ENCODE data around the gene ITGAL.

The ITGAL gene

GRCh38 chr16:30434852-30435251 is 37.7 kb upstream of the ITGAL start:
- Histone ChIP-seq H3K27ac (no peak overlapping the region), H3K4me3 (ENCODE audit: low read depth, low read length) (no peak overlapping the region), H3K27me3 (replicated peaks) (no peaks in the 10 kb centered on the region), H3K36me3 (replicated peaks) (no peaks in the 10 kb centered on the region)
- DNase-seq = no peak
- TF ChIP-seq, protein P1, sequence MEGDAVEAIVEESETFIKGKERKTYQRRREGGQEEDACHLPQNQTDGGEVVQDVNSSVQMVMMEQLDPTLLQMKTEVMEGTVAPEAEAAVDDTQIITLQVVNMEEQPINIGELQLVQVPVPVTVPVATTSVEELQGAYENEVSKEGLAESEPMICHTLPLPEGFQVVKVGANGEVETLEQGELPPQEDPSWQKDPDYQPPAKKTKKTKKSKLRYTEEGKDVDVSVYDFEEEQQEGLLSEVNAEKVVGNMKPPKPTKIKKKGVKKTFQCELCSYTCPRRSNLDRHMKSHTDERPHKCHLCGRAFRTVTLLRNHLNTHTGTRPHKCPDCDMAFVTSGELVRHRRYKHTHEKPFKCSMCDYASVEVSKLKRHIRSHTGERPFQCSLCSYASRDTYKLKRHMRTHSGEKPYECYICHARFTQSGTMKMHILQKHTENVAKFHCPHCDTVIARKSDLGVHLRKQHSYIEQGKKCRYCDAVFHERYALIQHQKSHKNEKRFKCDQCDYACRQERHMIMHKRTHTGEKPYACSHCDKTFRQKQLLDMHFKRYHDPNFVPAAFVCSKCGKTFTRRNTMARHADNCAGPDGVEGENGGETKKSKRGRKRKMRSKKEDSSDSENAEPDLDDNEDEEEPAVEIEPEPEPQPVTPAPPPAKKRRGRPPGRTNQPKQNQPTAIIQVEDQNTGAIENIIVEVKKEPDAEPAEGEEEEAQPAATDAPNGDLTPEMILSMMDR (IDR thresholded peaks at IDR 0.05; ENCODE audit: low read depth, low read length, missing control alignments) = no peak
- in situ Hi-C loops (cut with HindIII; ENCODE audit: low pct_ligation_motif_present, low sequenced_read_pairs) = loop anchor here (25.0 kb wide), 1 partner anchor 177 kb away; the partner anchor contains the start of gene ZNF689

DNA sequence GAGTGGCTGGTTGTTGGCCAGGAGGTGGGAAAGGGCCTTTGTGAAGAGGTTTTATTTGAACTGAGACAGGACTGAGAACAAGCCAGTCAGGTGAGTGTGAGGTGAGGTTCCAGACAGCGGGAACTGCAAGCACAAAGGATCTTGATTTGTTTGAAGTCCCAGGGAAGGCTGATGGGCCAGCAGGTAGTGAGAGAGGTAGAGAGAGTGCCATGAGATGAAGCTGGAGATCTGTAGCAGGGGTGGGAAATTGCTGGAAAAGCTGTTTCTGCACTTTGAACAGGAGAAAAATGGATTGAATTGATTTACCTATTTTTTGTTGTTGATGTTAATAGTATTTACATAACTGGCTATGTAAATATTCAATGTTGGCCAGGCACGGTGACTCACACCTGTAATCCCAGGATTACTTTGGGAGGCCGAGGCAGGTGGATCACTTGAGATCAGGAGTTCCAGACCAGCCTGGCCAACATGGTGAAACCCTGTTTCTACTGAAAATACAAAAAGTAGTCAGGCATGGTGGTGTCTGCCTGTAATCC is 35.0 kb upstream of the ITGAL start:
- Histone ChIP-seq H3K36me3 (replicated peaks) (no peaks in the 10 kb centered on the region), H3K27ac (no peak overlapping the region), H3K4me3 (ENCODE audit: low read depth, low read length) (no peak overlapping the region), H3K27me3 (replicated peaks) (no peaks in the 10 kb centered on the region)
- in situ Hi-C loops (cut with HindIII; ENCODE audit: low pct_ligation_motif_present, low sequenced_read_pairs) = loop anchor here (25.0 kb wide), 1 partner anchor 175 kb away; the partner anchor contains the start of gene ZNF689
- TF ChIP-seq, protein P1 (IDR thresholded peaks at IDR 0.05; ENCODE audit: low read depth, low read length, missing control alignments) = no peak
- DNase-seq = no peak

DNA sequence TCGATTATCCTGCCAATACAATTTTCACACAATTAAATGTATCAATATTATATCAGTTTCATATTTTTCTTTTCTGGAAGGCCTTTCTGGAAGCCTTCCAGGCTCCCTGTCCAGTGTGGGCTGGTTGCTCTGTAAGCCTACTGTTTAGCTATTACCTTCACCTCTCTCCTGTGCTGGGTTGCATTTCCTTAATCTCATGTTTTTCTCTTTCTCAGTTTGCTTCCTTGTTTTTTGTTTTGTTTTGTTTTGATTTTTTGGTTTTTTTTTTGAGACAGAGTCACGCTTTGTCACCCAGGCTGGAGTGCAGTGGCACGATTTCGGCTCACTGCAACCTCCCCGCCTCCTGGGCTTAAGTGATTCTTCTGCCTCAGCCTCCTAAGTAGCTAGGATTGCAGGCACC is 33.7 kb upstream of the ITGAL start:
- Histone ChIP-seq H3K27me3 (replicated peaks) (no peaks in the 10 kb centered on the region), H3K27ac (no peak overlapping the region), H3K36me3 (replicated peaks) (no peaks in the 10 kb centered on the region), H3K4me3 (ENCODE audit: low read depth, low read length) (no peak overlapping the region)
- DNase-seq = no peak
- TF ChIP-seq, protein P1 (IDR thresholded peaks at IDR 0.05; ENCODE audit: low read depth, low read length, missing control alignments) = no peak
- in situ Hi-C loops (cut with HindIII; ENCODE audit: low pct_ligation_motif_present, low sequenced_read_pairs) = loop anchor here (25.0 kb wide), 1 partner anchor 173 kb away; the partner anchor contains the start of gene ZNF689

- H3K27ac ChIP-seq = no peak overlapping the region
- H3K27me3 ChIP-seq (replicated peaks) = no peaks in the 10 kb centered on the region
- TF ChIP-seq, protein P1 (IDR thresholded peaks at IDR 0.05; ENCODE audit: low read depth, low read length, missing control alignments) = no peak
- H3K4me3 ChIP-seq (ENCODE audit: low read depth, low read length) = no peak overlapping the region
- DNase-seq = no peak
- in situ Hi-C loops (cut with HindIII; ENCODE audit: low pct_ligation_motif_present, low sequenced_read_pairs) = loop anchor here (25.0 kb wide), 1 partner anchor 172 kb away; the partner anchor contains the start of gene ZNF689
- no peaks in the 10 kb centered on the region for H3K36me3 ChIP-seq (replicated peaks)
These were observed 32.7 kb upstream of the ITGAL start for GRCh38 chr16:30439720-30440348.

- Histone ChIP-seq H3K27ac (no peak overlapping the region), H3K36me3 (replicated peaks) (no peaks in the 10 kb centered on the region), H3K27me3 (replicated peaks) (no peaks in the 10 kb centered on the region), H3K4me3 (ENCODE audit: low read depth, low read length) (no peak overlapping the region)
- TF ChIP-seq, protein P1 (IDR thresholded peaks at IDR 0.05; ENCODE audit: low read depth, low read length, missing control alignments) = no peak
- DNase-seq = no peak
- in situ Hi-C loops (cut with HindIII; ENCODE audit: low pct_ligation_motif_present, low sequenced_read_pairs) = loop anchor here (25.0 kb wide), 1 partner anchor 169 kb away; the partner anchor contains the start of gene ZNF689
These were observed 28.9 kb upstream of the ITGAL start for GRCh38 chr16:30443631-30444030.

All from brain microvascular endothelial cell (primary cell).